OCI-LY3 (cell line): ENCODE data around the gene SETDB1.

Experiments
- H2AFZ ChIP-seq: fragments of 200-600, 300-600 bp; shearing (Covaris generic); 2 replicates; pipeline ENCODE4 v1.6.0; 2014; ENCODE audit warnings: antibody characterized with exemption, low read depth, low read length
- H3K27ac ChIP-seq: fragments of 200-600, 300-600 bp; sonication (generic); 2 replicates; pipeline ENCODE4 v1.5.1; 2014; ENCODE audit warnings: mild to moderate bottlenecking, low read length, moderate library complexity, mixed read lengths
- H3K27me3 ChIP-seq: fragments of 200-600, 300-600 bp; sonication (generic); 2 replicates; pipeline ENCODE4 v1.6.1; 2014; ENCODE audit warnings: low read depth, low read length, mixed read lengths
- H3K36me3 ChIP-seq: fragments of 200-600, 300-600 bp; sonication (generic); replicated peaks from 2 replicates; pipeline ENCODE3; 2014; ENCODE audit warnings: low read depth, low read length, mixed read lengths
- H3K4me1 ChIP-seq: fragments of 300-600, 200-600 bp; sonication (generic); 2 replicates; pipeline ENCODE4 v1.6.1; 2014; ENCODE audit warnings: low read length, mixed read lengths
- H3K4me2 ChIP-seq: fragments of 200-600, 300-600 bp; sonication (generic); 2 replicates; pipeline ENCODE4 v1.6.1; 2014; ENCODE audit warnings: low read length, mixed read lengths
- H3K4me3 ChIP-seq: fragments of 300-600, 200-600 bp; sonication (generic); 2 replicates; pipeline ENCODE4 v1.5.1; 2014; ENCODE audit warnings: antibody characterized with exemption, mild to moderate bottlenecking, low read length, moderate library complexity
- H3K79me2 ChIP-seq: fragments of 300-600, 200-600 bp; shearing (Covaris generic); 2 replicates; pipeline ENCODE4 v1.6.1; 2014; ENCODE audit warnings: mild to moderate bottlenecking, low read length, mixed read lengths
- H3K9ac ChIP-seq: fragments of 300-600, 200-600 bp; shearing (Covaris generic); 2 replicates; pipeline ENCODE4 v1.6.0; 2014; ENCODE audit warnings: mild to moderate bottlenecking, low read length, moderate library complexity
- H3K9me3 ChIP-seq: fragments of 200-600, 300-600 bp; shearing (Covaris generic); 2 replicates; pipeline ENCODE4 v1.6.1; 2014; ENCODE audit warnings: low read length, mixed read lengths; ENCODE audit not compliant: insufficient read depth
- H4K20me1 ChIP-seq: fragments of 200-600, 300-600 bp; sonication (generic); 2 replicates; pipeline ENCODE4 v1.6.1; 2016; ENCODE audit warnings: low read length, mixed read lengths; ENCODE audit not compliant: insufficient read depth
- CTCF ChIP-seq: fragments of 200-600, 300-600 bp; sonication (generic); IDR thresholded peaks from 2 replicates; pipeline ENCODE4 v1.5.1; 2014; ENCODE audit warnings: antibody characterized with exemption, low read length, low read depth
- EZH2phosphoT487 ChIP-seq: fragments of 200-600 bp; shearing (Covaris generic); IDR thresholded peaks from 2 replicates; pipeline ENCODE4 v1.6.1; 2018; ENCODE audit warnings: antibody characterized with exemption, mixed run types, low read depth

Gene SETDB1

GRCh38 chr1:150974580-150975478, 48.7 kb downstream of the SETDB1 start, which contains the start of gene CERS2:
TSS of gene CERS2 (minus strand) at chr1:150974835. CDS start at chr1:150969090, 5,745 bp downstream.
- peak within 1 kb of the TSS; percentile 57 for H3K27ac ChIP-seq

GRCh38 chr1:150976401-150976821, 50.2 kb downstream of the SETDB1 start:
- Histone ChIP-seq H2AFZ (no peak overlapping the region), H4K20me1 (peaks cover 20% of the 10 kb centered on the region), H3K27ac (no peak overlapping the region), H3K9me3 (no peaks in the 10 kb centered on the region), H3K79me2 (peaks cover 48% of the 10 kb centered on the region), H3K4me1 (peaks cover 55% of the 10 kb centered on the region), H3K4me3 (no peak overlapping the region), H3K9ac (no peak overlapping the region), H3K27me3 (no peaks in the 10 kb centered on the region), H3K4me2 (peak overlapping the region; percentile 98), H3K36me3 (peaks cover 2% of the 10 kb centered on the region)
- no peak for TF ChIP-seq EZH2phosphoT487

More at GRCh38 chr1:150974580-150975478, 48.7 kb downstream of the SETDB1 start, which contains the start of gene CERS2:
- TF ChIP-seq CTCF = no peak
- TF ChIP-seq EZH2phosphoT487 = no peak
- Histone ChIP-seq H2AFZ (peak within 1 kb of the TSS; percentile 62), H3K9ac (peak within 1 kb of the TSS; percentile 87), H3K4me2 (peak within 1 kb of the TSS; percentile 97), H3K9me3 (no peaks in the 10 kb centered on the region), H3K4me3 (peak within 1 kb of the TSS; percentile 87), H3K4me1 (peaks cover 53% of the 10 kb centered on the region), H3K27me3 (no peaks in the 10 kb centered on the region), H4K20me1 (peaks cover 34% of the 10 kb centered on the region), H3K79me2 (peaks cover 64% of the 10 kb centered on the region), H3K36me3 (peaks cover 2% of the 10 kb centered on the region)

GRCh38 chr1:150976879-150977694, 50.9 kb downstream of the SETDB1 start:
- peaks cover 41% of the 10 kb centered on the region for H3K79me2 ChIP-seq
- peak overlapping the region; percentile 74 for H3K9ac ChIP-seq
- H3K4me1 ChIP-seq = peaks cover 50% of the 10 kb centered on the region
- H2AFZ ChIP-seq = peak overlapping the region; percentile 61
- peak overlapping the region; percentile 98 for H3K4me2 ChIP-seq
- H3K27ac ChIP-seq = peak overlapping the region; percentile 52
- peaks cover 2% of the 10 kb centered on the region for H3K36me3 ChIP-seq
- H3K9me3 ChIP-seq = no peaks in the 10 kb centered on the region
- peaks cover 14% of the 10 kb centered on the region for H4K20me1 ChIP-seq
- H3K27me3 ChIP-seq = no peaks in the 10 kb centered on the region
- no peak for TF ChIP-seq EZH2phosphoT487
- no peak for TF ChIP-seq CTCF
- peak overlapping the region; percentile 76 for H3K4me3 ChIP-seq

DNA sequence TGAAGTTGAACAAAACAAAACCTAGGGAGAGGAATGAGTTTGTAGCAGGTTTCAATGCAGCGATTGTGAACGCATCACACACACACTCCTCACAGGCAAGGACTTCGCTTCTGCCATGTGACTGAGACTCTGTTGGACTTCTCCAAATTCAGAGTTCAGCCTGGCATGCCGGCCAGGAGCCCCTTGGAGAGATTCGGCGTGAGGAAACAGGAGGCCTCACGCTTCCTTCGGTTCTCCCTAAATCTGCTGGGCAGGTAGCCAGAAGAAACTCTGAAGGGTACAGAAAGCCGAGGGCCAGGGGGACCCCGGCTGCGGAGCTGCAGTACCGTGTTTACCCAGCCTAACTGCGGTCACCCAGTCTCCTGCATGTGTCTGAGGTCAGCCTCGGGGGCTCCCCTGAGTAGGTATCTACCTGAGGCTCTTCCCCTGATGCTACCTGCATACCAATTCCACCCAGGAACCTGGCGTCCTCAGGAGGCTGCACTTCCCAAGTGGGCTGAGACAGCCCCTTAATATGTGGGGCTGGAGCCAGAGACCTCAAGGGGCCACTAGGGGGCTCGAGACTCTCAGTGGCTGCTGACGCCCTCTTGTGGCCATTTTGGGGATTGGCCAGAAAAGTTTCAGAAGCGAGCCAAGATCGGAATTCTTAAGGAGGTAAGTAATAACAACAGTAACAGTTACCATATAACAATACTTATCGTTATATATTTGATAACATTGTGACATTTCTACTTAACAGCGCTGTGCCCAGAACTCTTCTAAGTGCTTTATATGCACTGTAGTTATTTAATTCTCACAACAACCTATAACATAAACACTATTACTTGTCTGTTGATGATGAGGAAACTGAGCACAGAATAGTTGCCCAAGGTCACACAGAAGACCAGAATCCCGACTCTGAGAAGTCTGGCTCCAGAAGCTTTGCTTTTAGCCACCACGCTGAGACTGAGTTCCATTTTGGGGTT, 53.2 kb downstream of the SETDB1 start:
- TF ChIP-seq CTCF = peak; percentile 100
- TF ChIP-seq EZH2phosphoT487 = no peak
- Histone ChIP-seq H3K27me3 (no peaks in the 10 kb centered on the region), H3K4me1 (peaks cover 35% of the 10 kb centered on the region), H3K36me3 (no peaks in the 10 kb centered on the region), H4K20me1 (no peaks in the 10 kb centered on the region), H3K9me3 (no peaks in the 10 kb centered on the region), H3K4me3 (peak overlapping the region; percentile 71), H3K79me2 (peaks cover 18% of the 10 kb centered on the region), H3K9ac (peak overlapping the region; percentile 69), H3K4me2 (peak overlapping the region; percentile 88), H2AFZ (peak overlapping the region; percentile 94), H3K27ac (peak overlapping the region; percentile 17)
